Astrocyte (in vitro differentiated cells and primary cell): ENCODE results near the gene COL26A1.

Experiments
- EZH2 ChIP-seq: IDR thresholded peaks from 2 replicates; pipeline ENCODE4 v1.6.1; 2012; ENCODE audit warnings: mild to moderate bottlenecking, low read length, inconsistent platforms; ENCODE audit not compliant: insufficient read depth
- TF ChIP-seq, protein P1 (sequence below): IDR thresholded peaks from 2 replicates; pipeline ENCODE4 v1.5.1; 2011; ENCODE audit warnings: low read depth, mild to moderate bottlenecking, inconsistent platforms, low read length, moderate library complexity; ENCODE audit not compliant: insufficient read depth

GRCh38 chr7:101576998-101577397 lies 214.3 kb downstream of the COL26A1 start:
- TF ChIP-seq, protein P1, sequence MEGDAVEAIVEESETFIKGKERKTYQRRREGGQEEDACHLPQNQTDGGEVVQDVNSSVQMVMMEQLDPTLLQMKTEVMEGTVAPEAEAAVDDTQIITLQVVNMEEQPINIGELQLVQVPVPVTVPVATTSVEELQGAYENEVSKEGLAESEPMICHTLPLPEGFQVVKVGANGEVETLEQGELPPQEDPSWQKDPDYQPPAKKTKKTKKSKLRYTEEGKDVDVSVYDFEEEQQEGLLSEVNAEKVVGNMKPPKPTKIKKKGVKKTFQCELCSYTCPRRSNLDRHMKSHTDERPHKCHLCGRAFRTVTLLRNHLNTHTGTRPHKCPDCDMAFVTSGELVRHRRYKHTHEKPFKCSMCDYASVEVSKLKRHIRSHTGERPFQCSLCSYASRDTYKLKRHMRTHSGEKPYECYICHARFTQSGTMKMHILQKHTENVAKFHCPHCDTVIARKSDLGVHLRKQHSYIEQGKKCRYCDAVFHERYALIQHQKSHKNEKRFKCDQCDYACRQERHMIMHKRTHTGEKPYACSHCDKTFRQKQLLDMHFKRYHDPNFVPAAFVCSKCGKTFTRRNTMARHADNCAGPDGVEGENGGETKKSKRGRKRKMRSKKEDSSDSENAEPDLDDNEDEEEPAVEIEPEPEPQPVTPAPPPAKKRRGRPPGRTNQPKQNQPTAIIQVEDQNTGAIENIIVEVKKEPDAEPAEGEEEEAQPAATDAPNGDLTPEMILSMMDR: no peak
- TF ChIP-seq EZH2: no peak
